ENCODE data around the gene SF1. TPM values are rescaled to one million over a fixed set of nuclear protein-coding genes. Genes with fewer than 3 reads are reported as not detected.
A peak's percentile ranks its signal among the peaks of the same experiment; 100 is the strongest.

SF1 gene
- polyA plus RNA-seq, 4 donors, result 69.8 to 328 (median 83.5) TPM

GRCh38 chr11:64723907-64724862 lies 54.2 kb downstream of the SF1 start:
- FAIRE-seq (no peak), DNase-seq (no peak)
- H3K4me1 ChIP-seq (ENCODE audit: control insufficient read depth in 3 of 3, insufficient read depth in 2 of 3, low read depth in 1 of 3, low read length in 2 of 3), result peaks cover 0 to 13% (median 0%) of the 10 kb centered on the region in 3 donors
- no peak overlapping the region for H3K27ac ChIP-seq (ENCODE audit: low read depth in 1 of 3, low read length in 2 of 3)
- no peaks in the 10 kb centered on the region for H3K9me3 ChIP-seq (ENCODE audit: control insufficient read depth in 2 of 2, insufficient read depth in 1 of 2, low read depth in 1 of 2, low read length in 1 of 2)
- no peaks in the 10 kb centered on the region for H3K36me3 ChIP-seq (ENCODE audit: control insufficient read depth in 3 of 3, insufficient read depth in 2 of 3, low read depth in 1 of 3, low read length in 3 of 3)
- peaks cover 3 to 43% (median 5%) of the 10 kb centered on the region in 3 donors for H3K27me3 ChIP-seq (ENCODE audit: control insufficient read depth in 3 of 3, insufficient read depth in 3 of 3, low read length in 3 of 3)
- 53 to 61% (median 53%) methylated on average over 8 to 9 of the region's 9 CpGs for WGBS, 3 donors
- H3K4me3 ChIP-seq (ENCODE audit: low read depth in 1 of 3, low read length in 3 of 3), result no peak overlapping the region

- no peak within 1 kb of the TSS for H3K27ac ChIP-seq (ENCODE audit: low read depth in 1 of 3, low read length in 2 of 3)
- peak within 1 kb of the TSS; percentile 43 to 65 (median 57) for H3K4me3 ChIP-seq (ENCODE audit: low read depth in 1 of 3, low read length in 3 of 3)
- no peaks in the 10 kb centered on the region for H3K9me3 ChIP-seq (ENCODE audit: control insufficient read depth in 2 of 2, insufficient read depth in 1 of 2, low read depth in 1 of 2, low read length in 1 of 2)
- H3K27me3 ChIP-seq (ENCODE audit: control insufficient read depth in 3 of 3, insufficient read depth in 3 of 3, low read length in 3 of 3), result peaks cover 3 to 50% (median 5%) of the 10 kb centered on the region in 3 donors
- WGBS, 3 donors, result 2 to 3% (median 3%) methylated on average over 49 to 66 of the region's 66 CpGs
- H3K36me3 ChIP-seq (ENCODE audit: control insufficient read depth in 3 of 3, insufficient read depth in 2 of 3, low read depth in 1 of 3, low read length in 3 of 3), result no peaks in the 10 kb centered on the region
- H3K4me1 ChIP-seq (ENCODE audit: control insufficient read depth in 3 of 3, insufficient read depth in 2 of 3, low read depth in 1 of 3, low read length in 2 of 3), result peaks cover 0 to 13% (median 0%) of the 10 kb centered on the region in 3 donors
- FAIRE-seq (no peak), DNase-seq (peak; percentile 73 to 84)
Observed at GRCh38 chr11:64723117-64723906, 55.0 kb downstream of the SF1 start, which contains the start of gene NRXN2. Gene NRXN2, minus strand, starts transcription at chr11:64723197. Its CDS starts 9,498 bp downstream, at chr11:64713699.

- H3K9me3 ChIP-seq (ENCODE audit: control insufficient read depth in 2 of 2, insufficient read depth in 1 of 2, low read depth in 1 of 2, low read length in 1 of 2), result no peaks in the 10 kb centered on the region
- no peaks in the 10 kb centered on the region for H3K36me3 ChIP-seq (ENCODE audit: control insufficient read depth in 3 of 3, insufficient read depth in 2 of 3, low read depth in 1 of 3, low read length in 3 of 3)
- DNase-seq, result no peak
- WGBS, 3 donors, result 10 to 23% (median 11%) methylated on average over 12 to 36 of the region's 36 CpGs
- H3K27me3 ChIP-seq (ENCODE audit: control insufficient read depth in 3 of 3, insufficient read depth in 3 of 3, low read length in 3 of 3), result peaks cover 3 to 57% (median 8%) of the 10 kb centered on the region in 3 donors
- H3K4me3 ChIP-seq (ENCODE audit: low read depth in 1 of 3, low read length in 3 of 3), result no peak overlapping the region
- H3K4me1 ChIP-seq (ENCODE audit: control insufficient read depth in 3 of 3, insufficient read depth in 2 of 3, low read depth in 1 of 3, low read length in 2 of 3), result peaks cover 0 to 13% (median 0%) of the 10 kb centered on the region in 3 donors
- no peak for FAIRE-seq
- no peak overlapping the region for H3K27ac ChIP-seq (ENCODE audit: low read depth in 1 of 3, low read length in 2 of 3)
Observed at GRCh38 chr11:64722141-64723065, 55.9 kb downstream of the SF1 start.

GRCh38 chr11:64721359-64721699 lies 57.0 kb downstream of the SF1 start:
- no peaks in the 10 kb centered on the region for H3K36me3 ChIP-seq (ENCODE audit: control insufficient read depth in 3 of 3, insufficient read depth in 2 of 3, low read depth in 1 of 3, low read length in 3 of 3)
- no peak overlapping the region for H3K4me3 ChIP-seq (ENCODE audit: low read depth in 1 of 3, low read length in 3 of 3)
- peaks cover 3 to 65% (median 17%) of the 10 kb centered on the region in 3 donors for H3K27me3 ChIP-seq (ENCODE audit: control insufficient read depth in 3 of 3, insufficient read depth in 3 of 3, low read length in 3 of 3)
- FAIRE-seq, result no peak
- no peaks in the 10 kb centered on the region for H3K9me3 ChIP-seq (ENCODE audit: control insufficient read depth in 2 of 2, insufficient read depth in 1 of 2, low read depth in 1 of 2, low read length in 1 of 2)
- DNase-seq, result no peak
- 49 to 65% (median 58%) methylated on average over 3 of the region's 3 CpGs for WGBS, 3 donors
- H3K4me1 ChIP-seq (ENCODE audit: control insufficient read depth in 3 of 3, insufficient read depth in 2 of 3, low read depth in 1 of 3, low read length in 2 of 3), result peaks cover 0 to 13% (median 0%) of the 10 kb centered on the region in 3 donors
- H3K27ac ChIP-seq (ENCODE audit: low read depth in 1 of 3, low read length in 2 of 3), result no peak overlapping the region

- WGBS, 3 donors, result 44 to 73% (median 60%) methylated on average over 12 of the region's 12 CpGs
- FAIRE-seq, result no peak
Observed at GRCh38 chr11:64720640-64721358, 57.5 kb downstream of the SF1 start.

GRCh38 chr11:64720167-64720566 lies 58.2 kb downstream of the SF1 start:
- FAIRE-seq (no peak), DNase-seq (no peak)
- WGBS, 3 donors, result 54 to 69% (median 58%) methylated on average over 9 of the region's 9 CpGs

More at GRCh38 chr11:64720640-64721358, 57.5 kb downstream of the SF1 start:
- DNase-seq, result no peak
- Histone ChIP-seq H3K9me3 (ENCODE audit: control insufficient read depth in 2 of 2, insufficient read depth in 1 of 2, low read depth in 1 of 2, low read length in 1 of 2) (no peaks in the 10 kb centered on the region), H3K27me3 (ENCODE audit: control insufficient read depth in 3 of 3, insufficient read depth in 3 of 3, low read length in 3 of 3) (peaks cover 3 to 67% (median 21%) of the 10 kb centered on the region in 3 donors), H3K4me3 (ENCODE audit: low read depth in 1 of 3, low read length in 3 of 3) (no peak overlapping the region), H3K36me3 (ENCODE audit: control insufficient read depth in 3 of 3, insufficient read depth in 2 of 3, low read depth in 1 of 3, low read length in 3 of 3) (no peaks in the 10 kb centered on the region), H3K4me1 (ENCODE audit: control insufficient read depth in 3 of 3, insufficient read depth in 2 of 3, low read depth in 1 of 3, low read length in 2 of 3) (peaks cover 0 to 13% (median 0%) of the 10 kb centered on the region in 3 donors), H3K27ac (ENCODE audit: low read depth in 1 of 3, low read length in 2 of 3) (no peak overlapping the region)

GRCh38 chr11:64719406-64719805 lies 58.9 kb downstream of the SF1 start:
- Histone ChIP-seq H3K9me3 (ENCODE audit: control insufficient read depth in 2 of 2, insufficient read depth in 1 of 2, low read depth in 1 of 2, low read length in 1 of 2) (no peaks in the 10 kb centered on the region), H3K27me3 (ENCODE audit: control insufficient read depth in 3 of 3, insufficient read depth in 3 of 3, low read length in 3 of 3) (peaks cover 3 to 81% (median 29%) of the 10 kb centered on the region in 3 donors), H3K36me3 (ENCODE audit: control insufficient read depth in 3 of 3, insufficient read depth in 2 of 3, low read depth in 1 of 3, low read length in 3 of 3) (no peaks in the 10 kb centered on the region), H3K27ac (ENCODE audit: low read depth in 1 of 3, low read length in 2 of 3) (no peak overlapping the region), H3K4me3 (ENCODE audit: low read depth in 1 of 3, low read length in 3 of 3) (no peak overlapping the region), H3K4me1 (ENCODE audit: control insufficient read depth in 3 of 3, insufficient read depth in 2 of 3, low read depth in 1 of 3, low read length in 2 of 3) (peaks cover 0 to 7% (median 0%) of the 10 kb centered on the region in 3 donors)
- no peak for DNase-seq
- FAIRE-seq, result no peak
- 79 to 85% (median 79%) methylated on average over 10 of the region's 10 CpGs for WGBS, 3 donors

More at GRCh38 chr11:64720167-64720566, 58.2 kb downstream of the SF1 start:
- H3K27ac ChIP-seq (ENCODE audit: low read depth in 1 of 3, low read length in 2 of 3), result no peak overlapping the region
- no peaks in the 10 kb centered on the region for H3K36me3 ChIP-seq (ENCODE audit: control insufficient read depth in 3 of 3, insufficient read depth in 2 of 3, low read depth in 1 of 3, low read length in 3 of 3)
- peaks cover 3 to 73% (median 27%) of the 10 kb centered on the region in 3 donors for H3K27me3 ChIP-seq (ENCODE audit: control insufficient read depth in 3 of 3, insufficient read depth in 3 of 3, low read length in 3 of 3)
- peaks cover 0 to 11% (median 0%) of the 10 kb centered on the region in 3 donors for H3K4me1 ChIP-seq (ENCODE audit: control insufficient read depth in 3 of 3, insufficient read depth in 2 of 3, low read depth in 1 of 3, low read length in 2 of 3)
- H3K9me3 ChIP-seq (ENCODE audit: control insufficient read depth in 2 of 2, insufficient read depth in 1 of 2, low read depth in 1 of 2, low read length in 1 of 2), result no peaks in the 10 kb centered on the region
- no peak overlapping the region for H3K4me3 ChIP-seq (ENCODE audit: low read depth in 1 of 3, low read length in 3 of 3)
